NCI-H69 (cell line): ENCODE data around the gene GRK6.
A peak's percentile ranks its signal among the peaks of the same experiment; 100 is the strongest.

Experiments
- DNase-seq: peaks from one replicate; lab custom pipeline; 2025; lab: John Stamatoyannopoulos, UW

GRK6 gene

DNA sequence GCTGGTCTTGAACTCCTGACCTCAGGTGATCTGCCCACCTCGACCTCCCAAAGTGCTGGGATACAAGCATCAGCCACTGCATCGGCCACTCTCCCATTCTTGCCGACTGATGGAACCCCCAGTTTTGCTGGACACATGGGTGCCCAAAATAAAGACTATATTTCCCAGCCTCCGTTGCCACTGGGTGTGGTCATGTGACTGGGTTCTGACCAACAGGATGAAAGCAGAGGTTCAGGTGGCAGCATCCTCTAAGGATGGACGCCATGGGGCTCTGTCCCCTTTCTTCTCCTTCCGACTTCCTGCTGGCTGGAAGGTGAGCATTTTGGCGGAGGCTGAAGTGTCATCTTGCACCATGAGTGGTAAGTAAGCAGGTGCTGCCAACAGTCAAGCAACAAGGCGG, 60.7 kb downstream of the GRK6 start:
- no peak for DNase-seq

DNA sequence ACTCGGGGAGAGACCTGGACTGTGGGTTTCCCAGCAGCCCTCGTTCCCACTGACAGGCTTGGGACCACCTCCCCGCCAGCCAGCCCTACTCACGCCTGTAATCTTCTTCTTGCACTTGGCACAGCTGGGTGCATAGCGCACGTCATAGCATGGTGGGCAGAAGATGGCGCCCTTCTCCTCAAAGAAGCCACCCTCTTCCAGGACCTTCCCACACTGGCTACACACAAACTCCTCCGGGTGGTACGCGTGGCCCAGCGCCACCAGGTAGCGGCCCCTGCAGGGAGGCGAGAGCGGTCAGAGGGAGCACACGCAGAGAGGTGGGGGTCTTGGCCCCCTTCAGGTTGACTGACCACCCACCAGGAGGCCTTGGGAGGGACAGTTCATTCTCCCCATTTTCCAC, 61.5 kb downstream of the GRK6 start:
- DNase-seq = no peak

DNA sequence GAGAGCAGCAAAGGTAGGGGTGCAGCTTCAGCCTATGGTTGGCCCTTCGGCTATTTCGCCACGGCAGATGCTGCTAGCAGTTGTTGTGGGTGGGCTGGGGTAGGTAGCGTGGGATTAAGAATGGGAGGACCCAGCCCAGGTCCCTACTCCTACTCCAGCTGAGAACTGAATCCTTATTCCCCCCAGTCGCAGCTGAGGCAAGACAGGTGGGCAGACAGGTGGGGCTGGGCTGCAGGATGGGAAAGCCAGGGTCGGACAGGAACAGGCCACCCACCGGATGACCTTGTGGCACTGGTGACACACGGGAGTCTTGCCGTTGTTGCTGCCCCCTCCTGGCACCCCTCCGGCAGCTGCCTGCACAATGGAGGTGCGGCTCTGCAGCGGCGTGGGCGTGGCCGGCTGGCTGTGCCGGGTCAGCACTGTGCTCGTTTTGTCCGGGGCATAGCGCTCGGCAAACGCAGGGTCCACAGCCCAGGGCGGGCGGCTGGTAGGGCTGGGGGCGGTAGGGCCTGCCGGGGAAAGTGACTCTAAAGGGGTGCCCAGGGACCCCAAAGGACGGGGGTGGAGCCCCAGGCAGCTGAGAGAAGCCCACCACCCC, 62.7 kb downstream of the GRK6 start:
- no peak for DNase-seq

DNA sequence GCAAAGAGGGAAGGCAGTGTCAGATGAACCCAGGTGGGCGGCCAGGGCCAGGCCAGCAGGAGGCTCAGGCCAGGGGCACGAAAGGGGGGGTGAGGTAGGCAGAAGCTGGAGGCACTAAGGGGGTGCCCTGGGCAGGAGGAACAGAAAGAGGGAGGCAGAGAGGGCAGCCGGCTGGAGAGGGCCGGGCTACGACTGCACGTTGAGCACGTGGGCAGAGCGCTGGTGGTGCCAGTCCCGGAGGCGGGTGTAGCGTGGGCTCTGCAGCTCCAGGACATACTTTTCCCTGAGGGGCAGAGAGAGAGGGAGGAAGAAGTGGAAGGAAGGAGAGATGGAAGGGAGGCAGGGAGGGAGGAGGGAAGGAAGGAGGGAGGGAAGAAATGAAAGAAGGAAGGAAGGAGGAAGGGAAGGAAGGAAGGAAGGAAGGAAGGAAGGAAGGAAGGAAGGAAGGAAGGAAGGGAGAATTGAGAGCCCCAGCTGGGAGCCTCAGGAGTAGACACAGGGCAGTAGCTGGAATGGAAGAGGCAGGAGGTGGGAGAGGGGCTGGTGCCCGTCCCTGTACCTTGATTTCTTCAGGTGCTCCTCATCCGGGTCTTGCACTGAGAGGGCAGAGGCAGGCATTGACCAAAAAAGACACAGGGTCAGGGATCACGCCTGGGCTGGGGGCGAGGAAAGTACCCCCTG, 64.0 kb downstream of the GRK6 start:
- no peak for DNase-seq

DNA sequence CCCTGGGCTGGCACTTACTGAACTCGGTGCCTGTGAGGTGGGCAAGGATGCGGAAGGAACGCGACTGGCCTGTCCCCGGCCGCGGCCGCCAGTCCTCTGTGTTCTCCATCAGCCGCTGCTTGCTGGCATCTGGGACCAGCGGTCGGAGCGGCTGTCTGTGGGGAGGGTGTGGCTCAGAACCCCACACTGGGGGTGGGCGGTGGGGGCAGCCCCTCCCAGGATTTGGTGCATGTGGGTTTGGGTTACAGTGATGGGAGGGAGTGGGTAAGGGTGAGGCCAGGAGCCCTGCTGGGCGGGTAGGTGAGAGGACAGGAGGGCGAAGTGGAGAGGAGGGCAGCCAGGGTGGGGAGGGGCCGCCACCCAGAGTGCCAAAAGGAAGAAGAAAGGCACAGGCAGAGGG, 64.5 kb downstream of the GRK6 start:
- DNase-seq = no peak

DNA sequence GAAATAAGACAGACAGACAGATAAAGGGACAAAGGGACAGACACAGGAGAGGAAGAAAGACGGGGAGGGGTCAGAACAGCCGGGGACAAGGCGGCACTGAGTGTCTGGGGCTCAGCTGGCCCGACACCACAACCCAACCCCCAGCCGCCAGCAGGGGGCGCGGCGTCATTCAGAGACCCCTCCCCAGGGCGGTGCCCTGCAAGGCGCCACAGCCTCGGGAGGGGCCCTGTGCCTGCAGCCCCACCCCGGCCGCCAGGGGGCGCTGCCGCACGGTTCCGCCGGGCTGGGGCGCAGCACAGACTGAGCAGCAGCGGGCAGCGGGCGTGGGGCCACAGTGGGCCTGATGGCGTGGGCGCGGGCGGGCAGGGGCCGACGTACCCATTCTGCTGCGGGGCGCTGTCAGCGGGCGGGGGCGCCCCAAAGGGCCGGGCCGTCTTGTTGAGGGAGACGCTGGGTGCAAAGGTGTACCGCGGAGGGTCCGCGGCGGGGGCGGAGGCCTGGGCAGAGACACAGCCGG, 65.0 kb downstream of the GRK6 start:
- DNase-seq = peak; percentile 93

DNA sequence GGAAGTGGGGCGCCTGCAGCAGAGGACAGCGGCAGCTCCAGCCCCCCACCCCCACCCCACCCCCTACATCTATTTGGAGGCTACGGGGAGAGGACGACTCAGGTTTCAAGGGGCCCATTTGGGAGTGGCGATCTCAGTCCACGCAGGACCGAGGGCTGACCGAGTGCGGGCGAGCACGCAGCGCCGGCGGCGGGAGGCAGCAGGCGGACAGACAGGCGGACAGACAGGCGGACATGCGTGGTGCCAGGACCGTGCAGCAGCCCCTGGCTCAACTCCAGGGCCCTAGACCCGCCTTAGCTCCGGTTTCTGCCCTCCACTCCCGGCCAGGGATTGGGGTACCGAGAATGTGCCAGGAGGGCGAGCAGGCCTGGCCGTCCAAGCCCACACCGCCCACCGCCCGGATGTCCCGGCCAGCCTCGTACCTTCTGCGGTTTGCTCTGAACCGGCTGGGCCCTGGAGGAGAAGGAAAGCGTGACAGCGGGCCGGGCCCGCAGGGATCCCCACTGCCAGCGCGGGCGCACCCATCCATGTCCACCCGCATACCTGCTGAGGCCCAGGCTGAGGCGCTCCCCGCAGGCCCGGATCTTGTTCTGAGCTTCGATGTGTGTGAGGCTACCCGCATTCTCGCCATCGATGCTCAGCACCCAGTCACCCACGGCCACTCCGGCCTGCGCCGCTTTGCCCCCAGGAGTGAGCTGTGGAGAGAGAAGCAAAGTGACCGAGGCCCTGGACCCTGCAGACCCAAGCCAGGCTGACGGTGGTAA, 65.7 kb downstream of the GRK6 start:
- DNase-seq = no peak
